Gastroesophageal sphincter (tissue), 4 donors: ENCODE measurements around the gene CSF2RB. TPM values are rescaled to one million over a fixed set of nuclear protein-coding genes. Genes with fewer than 3 reads are reported as not detected.

Experiments
- ATAC-seq: fragments of 150-250 bp; one replicate; pipeline ENCODE4 v1.9.1; 2016; ENCODE audit warnings: mild to moderate bottlenecking, moderate library complexity
- H3K27ac ChIP-seq, 4 donors: fragments of 200-600 bp; sonication (generic) in 3 of 4; 1 replicate in 3 of 4; 2 replicates in 1 of 4; pipeline ENCODE4 v1.5.1; 2016 to 2019
- H3K27me3 ChIP-seq: fragments of 200-600 bp; sonication (generic); one replicate; pipeline ENCODE4 v1.5.1; 2019
- H3K36me3 ChIP-seq, 2 donors: fragments of 200-600 bp; sonication (generic); one replicate each; pipeline ENCODE4 v1.5.1; 2019; ENCODE audit warnings: control low read depth in 1 of 2
- H3K4me1 ChIP-seq, 3 donors: fragments of 200-600 bp; sonication (generic); 1 replicate in 2 of 3; 2 replicates in 1 of 3; pipeline ENCODE4 v1.5.1; 2016 to 2019; ENCODE audit warnings: control low read depth in 2 of 3
- H3K4me3 ChIP-seq, 2 donors: fragments of 200-600 bp; sonication (generic); one replicate each; pipeline ENCODE4 v1.5.1; 2019; ENCODE audit warnings: mild to moderate bottlenecking in 1 of 2, moderate library complexity in 1 of 2
- H3K9me3 ChIP-seq, 3 donors: fragments of 200-600 bp; sonication (generic); one replicate each; pipeline ENCODE4 v1.5.1; 2017 to 2019; ENCODE audit warnings: control low read depth in 2 of 3
- CTCF ChIP-seq, 4 experiments: fragments of 200-600 bp in 2 of 4; fragments of 450-650 bp in 2 of 4; sonication (generic) in 1 of 4; IDR thresholded peaks; one replicate each; pipeline ENCODE4 v1.5.1; 2017 to 2019; ENCODE audit warnings: antibody characterized with exemption in 4 of 4, mild to moderate bottlenecking in 2 of 4, moderate library complexity in 2 of 4
- EP300 ChIP-seq: sonication (generic); formaldehyde crosslinking; IDR thresholded peaks from one replicate; pipeline ENCODE4 v1.6.1; 2017; ENCODE audit warnings: antibody characterized with exemption, mild to moderate bottlenecking
- POLR2A ChIP-seq, 2 donors: fragments of 450-650 bp; IDR thresholded peaks; one replicate each; pipeline ENCODE4 v1.6.1; 2017; ENCODE audit warnings: antibody characterized with exemption in 2 of 2, mild to moderate bottlenecking in 2 of 2, moderate library complexity in 1 of 2
- POLR2AphosphoS5 ChIP-seq: sonication (generic); formaldehyde crosslinking; IDR thresholded peaks from one replicate; pipeline ENCODE4 v1.6.1; 2017; ENCODE audit warnings: antibody characterized with exemption
- WGBS, 2 donors: methylation state at CpG; one replicate each; pipeline ENCODE4 v1.1.5; 2018; ENCODE audit warnings: low coverage in 1 of 2; 5-methylcytosine and 5-hydroxymethylcytosine counted together
- total RNA-seq, 4 donors: library from RNA; depleted of rRNA; stranded (reverse); fragments of >200 nt; gene quantifications; one replicate each; pipeline ENCODE4 v1.1.0, GENCODE V29; 2016

Gene CSF2RB
- total RNA-seq, 4 donors from 2014 or later: 1.4 to 12.0 (median 4.0) TPM

- Histone ChIP-seq H3K27ac (no peak overlapping the region), H3K36me3 (no peaks in the 10 kb centered on the region), H3K4me1 (no peaks in the 10 kb centered on the region), H3K27me3 (peaks cover 49% of the 10 kb centered on the region), H3K9me3 (peaks cover 0 to 27% (median 0%) of the 10 kb centered on the region in 3 donors), H3K4me3 (no peak overlapping the region)
- 67 to 77% methylated on average over 7 of the region's 7 CpGs for WGBS, 2 donors
- TF ChIP-seq CTCF (IDR thresholded peaks at IDR 0.05) (no peak), POLR2AphosphoS5 (no peak), POLR2A (IDR thresholded peaks at IDR 0.05) (no peak), EP300 (no peak)
- no peak for ATAC-seq
These were observed 33.7 kb upstream of the CSF2RB start for GRCh38 chr22:36879775-36880174.

- peaks cover 0 to 27% (median 0%) of the 10 kb centered on the region in 3 donors for H3K9me3 ChIP-seq
- H3K27me3 ChIP-seq: peaks cover 59% of the 10 kb centered on the region
- no peak overlapping the region for H3K27ac ChIP-seq
- no peaks in the 10 kb centered on the region for H3K4me1 ChIP-seq
- H3K36me3 ChIP-seq: no peaks in the 10 kb centered on the region
- WGBS, 2 donors: 67 to 82% methylated on average over 1 of the region's 1 CpG
- H3K4me3 ChIP-seq: no peak overlapping the region
- no peak for TF ChIP-seq POLR2A (IDR thresholded peaks at IDR 0.05)
- no peak for TF ChIP-seq EP300
- TF ChIP-seq POLR2AphosphoS5: no peak
- no peak for TF ChIP-seq CTCF (IDR thresholded peaks at IDR 0.05)
- ATAC-seq: no peak
These were observed 31.8 kb upstream of the CSF2RB start for GRCh38 chr22:36881504-36882245.

- Histone ChIP-seq H3K36me3 (no peaks in the 10 kb centered on the region), H3K27ac (no peak overlapping the region), H3K27me3 (peaks cover 37% of the 10 kb centered on the region), H3K9me3 (peaks cover 0 to 27% (median 0%) of the 10 kb centered on the region in 3 donors), H3K4me1 (no peaks in the 10 kb centered on the region), H3K4me3 (no peak overlapping the region)
- no peak for ATAC-seq
- TF ChIP-seq EP300 (no peak), CTCF (IDR thresholded peaks at IDR 0.05) (no peak), POLR2AphosphoS5 (no peak), POLR2A (IDR thresholded peaks at IDR 0.05) (no peak)
- WGBS, 2 donors: 60 to 74% methylated on average over 3 to 5 of the region's 5 CpGs
These were observed 28.9 kb upstream of the CSF2RB start for GRCh38 chr22:36884349-36885158.

GRCh38 chr22:36885474-36885873 is 28.0 kb upstream of the CSF2RB start:
- whole genome bisulfite sequencing, 2 donors: 59 to 75% methylated on average over 2 to 7 of the region's 7 CpGs
- Histone ChIP-seq H3K27me3 (peaks cover 32% of the 10 kb centered on the region), H3K9me3 (peaks cover 0 to 25% (median 0%) of the 10 kb centered on the region in 3 donors), H3K4me3 (no peak overlapping the region), H3K4me1 (no peaks in the 10 kb centered on the region), H3K36me3 (no peaks in the 10 kb centered on the region), H3K27ac (no peak overlapping the region)
- ATAC-seq: no peak
- TF ChIP-seq POLR2A (IDR thresholded peaks at IDR 0.05) (no peak), CTCF (IDR thresholded peaks at IDR 0.05) (no peak), POLR2AphosphoS5 (no peak), EP300 (no peak)
